Neural cell (in vitro differentiated cells): Measurements from ENCODE around the gene MRTFB. TPM values are rescaled to one million over a fixed set of nuclear protein-coding genes. Genes with fewer than 3 reads are reported as not detected.

Experiments
- H2AFZ ChIP-seq: fragments of 200-600, 300-800 bp; sonication (generic), shearing (Covaris generic); 2 replicates; pipeline ENCODE4 v1.6.0; 2014; ENCODE audit warnings: low read depth, mild to moderate bottlenecking, antibody characterized with exemption, low read length, moderate library complexity
- H3F3A ChIP-seq: fragments of 200-600 bp; shearing (Covaris generic); 2 replicates; pipeline ENCODE4 v1.6.1; 2016; ENCODE audit warnings: mild to moderate bottlenecking, moderate library complexity, mixed read lengths, antibody characterized with exemption, low read length; ENCODE audit not compliant: insufficient read depth, poor library complexity, severe bottlenecking
- H3K27ac ChIP-seq: fragments of 200-600, 300-800 bp; sonication (generic), shearing (Covaris generic); 2 replicates; pipeline ENCODE4 v1.5.1; 2014; ENCODE audit warnings: mild to moderate bottlenecking, low read length, moderate library complexity
- H3K27me3 ChIP-seq: fragments of 300-800, 200-600 bp; sonication (generic), shearing (Covaris generic); 2 replicates; pipeline ENCODE4 v1.6.0; 2014; ENCODE audit warnings: mild to moderate bottlenecking, low read depth, low read length, moderate library complexity; ENCODE audit not compliant: insufficient read depth
- H3K36me3 ChIP-seq: fragments of 300-800, 200-600 bp; sonication (generic), shearing (Covaris generic); 2 replicates; pipeline ENCODE4 v1.5.1; 2014; ENCODE audit warnings: mild to moderate bottlenecking, antibody characterized with exemption, low read length, moderate library complexity; ENCODE audit not compliant: insufficient read depth
- H3K4me2 ChIP-seq: fragments of 300-800, 200-600 bp; sonication (generic), shearing (Covaris generic); 2 replicates; pipeline ENCODE4 v1.6.0; 2014; ENCODE audit warnings: mild to moderate bottlenecking, low read length
- H3K4me3 ChIP-seq: fragments of 300-800, 200-600 bp; sonication (generic), shearing (Covaris generic); 2 replicates; pipeline ENCODE4 v1.5.1; 2014; ENCODE audit warnings: mild to moderate bottlenecking, low read length, moderate library complexity
- H3K79me2 ChIP-seq: fragments of 200-600 bp; shearing (Covaris generic); replicated peaks from 2 replicates; pipeline ENCODE4 v1.6.0; 2014; ENCODE audit warnings: mild to moderate bottlenecking, low read length, moderate library complexity; ENCODE audit not compliant: insufficient read depth
- H3K9ac ChIP-seq: fragments of 300-800, 200-600 bp; sonication (generic), shearing (Covaris generic); 2 replicates; pipeline ENCODE4 v1.6.1; 2016; ENCODE audit warnings: mild to moderate bottlenecking, low read length, mixed read lengths
- H3K9me2 ChIP-seq: fragments of 200-600 bp; shearing (Covaris generic); 2 replicates; pipeline ENCODE4 v1.6.1; 2016; ENCODE audit warnings: mild to moderate bottlenecking, low read length, mixed read lengths; ENCODE audit not compliant: insufficient read depth
- H3K9me3 ChIP-seq: fragments of 200-600, 300-800 bp; sonication (generic), shearing (Covaris generic); 2 replicates; pipeline ENCODE4 v1.6.1; 2016; ENCODE audit warnings: mild to moderate bottlenecking, mixed run types, low read length, moderate library complexity, mixed read lengths
- H4K20me1 ChIP-seq: fragments of 200-600 bp; shearing (Covaris generic); 2 replicates; pipeline ENCODE4 v1.6.1; 2016; ENCODE audit warnings: mild to moderate bottlenecking, mixed run types; ENCODE audit not compliant: insufficient read depth
- CTCF ChIP-seq: fragments of 450-650 bp; IDR thresholded peaks from 2 replicates; pipeline ENCODE4 v1.5.1; 2014; ENCODE audit warnings: antibody characterized with exemption, mild to moderate bottlenecking, moderate library complexity; ENCODE audit not compliant: poor library complexity, severe bottlenecking
- EP300 ChIP-seq: fragments of 450-650 bp; conservative IDR thresholded peaks from 2 replicates; pipeline ENCODE4 v1.6.1; 2014; ENCODE audit warnings: antibody characterized with exemption, mild to moderate bottlenecking, moderate library complexity; ENCODE audit not compliant: poor library complexity, severe bottlenecking
- EZH2 ChIP-seq: fragments of 200-600, 300-800 bp; shearing (Covaris generic), sonication (generic); IDR thresholded peaks from 2 replicates; pipeline ENCODE4 v1.6.1; 2014; ENCODE audit warnings: antibody characterized with exemption, low read length, borderline replicate concordance, mild to moderate bottlenecking; ENCODE audit not compliant: insufficient read depth, poor library complexity, severe bottlenecking
- MXI1 ChIP-seq: fragments of 450-650 bp; conservative IDR thresholded peaks from 2 replicates; pipeline ENCODE4 v1.6.1; 2014; ENCODE audit warnings: antibody characterized with exemption, mild to moderate bottlenecking; ENCODE audit not compliant: poor library complexity, severe bottlenecking
- POLR2AphosphoS5 ChIP-seq: IDR thresholded peaks from 2 replicates; pipeline ENCODE4 v1.6.1; 2012
- RAD21 ChIP-seq: fragments of 450-650 bp; conservative IDR thresholded peaks from 2 replicates; pipeline ENCODE4 v1.6.1; 2014; ENCODE audit warnings: antibody characterized with exemption, mild to moderate bottlenecking, moderate library complexity
- REST ChIP-seq: IDR thresholded peaks from 2 replicates; pipeline ENCODE4 v1.6.1; 2012; ENCODE audit warnings: borderline replicate concordance
- SMC3 ChIP-seq: fragments of 450-650 bp; conservative IDR thresholded peaks from 2 replicates; pipeline ENCODE4 v1.6.1; 2014; ENCODE audit warnings: antibody characterized with exemption, mild to moderate bottlenecking, moderate library complexity; ENCODE audit not compliant: poor library complexity
- TAF1 ChIP-seq: IDR thresholded peaks from 2 replicates; pipeline ENCODE4 v1.6.1; 2012; ENCODE audit warnings: low read depth
- polyA plus RNA-seq: library from polyadenylated mRNA; depleted of rRNA; stranded (reverse); fragments of >200 nt; gene quantifications from 2 replicates; pipeline ENCODE4 v1.2.3, GENCODE V29; 2014

MRTFB gene
- polyA plus RNA-seq, 1 donor from 2014 or later: 18.6 TPM

DNA sequence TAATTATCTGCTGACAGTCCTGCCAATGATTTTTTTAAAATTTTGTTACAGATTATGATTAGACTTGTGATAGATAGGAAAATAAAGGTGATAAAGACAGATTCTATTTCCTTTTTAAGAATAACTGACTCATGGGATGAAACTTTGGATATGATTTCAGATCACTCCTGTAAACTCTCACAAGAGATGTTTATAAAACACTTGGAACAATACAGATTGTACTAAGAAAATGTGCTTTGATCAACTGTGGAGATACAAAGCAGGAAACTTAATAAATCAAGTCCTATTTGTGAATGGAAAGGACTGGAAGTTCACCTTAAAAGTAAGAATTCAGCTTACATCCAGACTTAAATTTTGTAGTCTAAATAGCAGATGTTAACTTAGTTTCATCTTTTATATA, 21.4 kb downstream of the MRTFB start:
- H3F3A ChIP-seq: no peaks in the 10 kb centered on the region
- no peak overlapping the region for H3K27ac ChIP-seq
- H2AFZ ChIP-seq: no peak overlapping the region
- no peak overlapping the region for H3K9ac ChIP-seq
- no peak overlapping the region for H3K4me3 ChIP-seq
- peaks cover 13% of the 10 kb centered on the region for H3K79me2 ChIP-seq
- no peaks in the 10 kb centered on the region for H3K9me3 ChIP-seq
- TF ChIP-seq REST (no peak), RAD21 (no peak), MXI1 (no peak), EZH2 (no peak), TAF1 (no peak), POLR2AphosphoS5 (no peak), SMC3 (no peak), CTCF (no peak), EP300 (no peak)
- no peaks in the 10 kb centered on the region for H3K36me3 ChIP-seq
- H3K27me3 ChIP-seq: no peaks in the 10 kb centered on the region
- H3K9me2 ChIP-seq: no peaks in the 10 kb centered on the region
- H3K4me2 ChIP-seq: no peak overlapping the region
- H4K20me1 ChIP-seq: no peaks in the 10 kb centered on the region

DNA sequence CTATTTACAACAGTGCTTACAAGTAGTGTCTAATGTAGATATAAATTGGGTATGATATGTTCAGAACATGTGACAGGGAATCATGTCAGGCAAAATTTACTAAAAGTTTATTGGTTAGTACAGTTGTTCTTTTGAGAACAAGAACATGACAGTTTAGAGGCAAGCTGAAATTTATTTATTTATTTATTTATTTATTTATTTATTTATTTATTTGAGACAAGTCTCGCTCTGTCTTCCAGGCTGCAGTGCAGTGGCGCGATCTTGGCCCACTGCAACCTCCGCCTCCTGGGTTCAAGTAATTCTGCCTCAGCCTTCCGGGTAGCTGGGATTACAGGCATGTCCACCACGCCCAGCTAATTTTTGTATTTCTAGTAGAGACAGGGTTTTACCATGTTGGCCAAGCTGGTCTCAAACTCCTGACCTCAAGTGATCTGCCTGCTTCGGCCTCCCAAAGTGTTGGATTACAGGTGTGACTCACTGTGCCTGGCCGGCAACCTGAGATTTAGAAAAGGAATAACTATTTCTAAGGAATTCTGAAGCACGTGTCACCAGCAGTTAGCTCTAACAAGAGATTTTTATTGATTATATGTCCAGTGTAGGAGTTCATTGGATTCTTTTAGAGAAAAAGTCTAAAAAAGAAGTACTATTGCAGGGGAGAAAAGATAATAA, 24.9 kb downstream of the MRTFB start:
- no peak for TF ChIP-seq EZH2
- TF ChIP-seq MXI1: no peak
- TF ChIP-seq SMC3: no peak
- no peak for TF ChIP-seq CTCF
- TF ChIP-seq EP300: no peak
- TF ChIP-seq TAF1: no peak
- TF ChIP-seq REST: no peak
- H3F3A ChIP-seq: no peaks in the 10 kb centered on the region
- no peaks in the 10 kb centered on the region for H3K9me3 ChIP-seq
- H2AFZ ChIP-seq: no peak overlapping the region
- no peaks in the 10 kb centered on the region for H3K27me3 ChIP-seq
- no peaks in the 10 kb centered on the region for H3K9me2 ChIP-seq
- H3K79me2 ChIP-seq: peaks cover 31% of the 10 kb centered on the region
- no peak overlapping the region for H3K4me3 ChIP-seq
- no peak overlapping the region for H3K9ac ChIP-seq
- no peak overlapping the region for H3K27ac ChIP-seq
- no peak overlapping the region for H3K4me2 ChIP-seq
- H4K20me1 ChIP-seq: no peaks in the 10 kb centered on the region
- H3K36me3 ChIP-seq: no peaks in the 10 kb centered on the region
